GM19023 (cell line): ENCODE measurements around the gene CLNS1A.
"Not testable (repeated sequence)": the region's sequence is repeated elsewhere in the genome, so short reads cannot be mapped to it uniquely, and the experiment has no call there.

Experiments
- ATAC-seq: cut with Tn5 transposase; IDR thresholded peaks from one replicate; pipeline ENCODE4 v1.9.1; 2021; ENCODE audit warnings: mild to moderate bottlenecking, moderate library complexity; ENCODE audit not compliant: unreplicated experiment

Gene CLNS1A, protein sequence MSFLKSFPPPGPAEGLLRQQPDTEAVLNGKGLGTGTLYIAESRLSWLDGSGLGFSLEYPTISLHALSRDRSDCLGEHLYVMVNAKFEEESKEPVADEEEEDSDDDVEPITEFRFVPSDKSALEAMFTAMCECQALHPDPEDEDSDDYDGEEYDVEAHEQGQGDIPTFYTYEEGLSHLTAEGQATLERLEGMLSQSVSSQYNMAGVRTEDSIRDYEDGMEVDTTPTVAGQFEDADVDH

DNA sequence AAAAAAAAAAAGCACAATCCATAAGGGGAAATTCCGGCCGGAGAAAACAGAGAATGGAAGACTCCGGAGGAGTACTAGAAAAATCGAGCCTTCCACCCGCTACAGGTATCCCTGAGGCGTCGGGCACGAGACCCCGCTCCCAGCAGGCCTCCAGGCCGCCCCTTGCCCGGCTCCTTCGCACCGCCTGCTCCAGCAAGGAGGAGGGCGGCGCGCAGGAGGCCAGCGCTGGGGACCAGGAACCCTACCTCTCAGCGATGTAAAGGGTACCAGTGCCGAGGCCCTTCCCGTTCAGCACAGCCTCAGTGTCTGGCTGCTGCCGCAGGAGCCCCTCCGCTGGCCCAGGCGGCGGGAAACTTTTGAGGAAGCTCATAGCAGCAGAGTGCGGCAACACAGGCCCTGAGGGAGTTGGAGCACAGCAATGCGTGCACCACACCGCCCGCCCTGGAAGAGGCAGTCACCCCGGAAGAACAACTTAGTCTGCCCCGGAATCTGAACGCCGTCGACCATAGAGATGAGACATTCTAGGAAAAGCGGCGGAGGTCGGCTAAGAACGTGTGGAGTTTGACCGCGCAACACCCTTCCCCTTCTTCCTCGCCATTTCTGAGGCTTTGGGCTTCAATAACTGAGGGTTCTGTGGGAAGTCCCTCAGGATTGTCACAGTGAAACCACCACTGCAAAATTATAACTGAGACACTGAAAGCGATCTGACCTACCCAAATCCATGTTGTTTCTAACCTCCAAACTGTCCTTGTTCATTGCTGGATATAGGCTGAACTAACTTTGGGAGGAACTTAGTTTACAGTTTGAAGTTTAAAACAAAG, at the start of gene CLNS1A:
TSS of gene CLNS1A (minus strand) at position 450 of the 821 bp plus-strand sequence. CDS start at position 370, 80 bp downstream.
- peak; percentile 96 for ATAC-seq

DNA sequence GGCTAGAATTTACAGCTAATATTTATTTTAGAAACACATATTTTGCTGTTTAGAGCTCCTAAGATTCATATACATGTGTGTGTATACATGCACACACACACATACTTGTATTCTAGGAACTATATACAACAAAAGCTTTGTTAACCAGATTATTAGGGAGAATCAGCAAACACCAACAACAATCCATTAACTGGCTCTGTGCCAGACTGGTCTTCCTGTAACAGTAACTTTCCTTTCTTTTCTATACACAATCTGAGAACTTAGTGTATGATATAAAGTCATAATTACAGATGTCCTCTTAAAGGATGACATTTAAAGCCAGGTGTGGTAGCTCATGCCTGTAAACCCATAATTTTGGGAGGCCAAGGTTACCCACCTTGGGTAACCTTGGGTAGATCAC, 49.5 kb upstream of the CLNS1A start:
- no peak for ATAC-seq

DNA sequence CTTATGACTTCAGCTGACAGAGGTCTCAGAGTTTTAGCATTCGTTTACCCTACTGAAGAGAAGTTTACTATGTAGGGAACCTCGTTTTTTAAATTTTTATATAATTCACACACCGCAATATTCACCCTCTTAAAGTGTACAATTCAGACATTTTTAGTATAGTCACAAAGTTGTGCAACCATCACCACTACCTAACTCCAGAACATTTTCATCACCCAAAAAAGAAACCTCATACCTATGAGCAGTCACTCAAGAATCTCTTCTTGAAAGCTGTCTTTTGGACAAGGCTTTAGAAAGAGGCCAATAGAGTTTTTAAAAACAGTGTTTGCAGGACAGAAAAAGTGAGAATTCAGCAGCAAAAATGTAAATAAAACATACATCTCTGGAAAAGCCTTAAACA, 39.5 kb upstream of the CLNS1A start:
- no peak for ATAC-seq

DNA sequence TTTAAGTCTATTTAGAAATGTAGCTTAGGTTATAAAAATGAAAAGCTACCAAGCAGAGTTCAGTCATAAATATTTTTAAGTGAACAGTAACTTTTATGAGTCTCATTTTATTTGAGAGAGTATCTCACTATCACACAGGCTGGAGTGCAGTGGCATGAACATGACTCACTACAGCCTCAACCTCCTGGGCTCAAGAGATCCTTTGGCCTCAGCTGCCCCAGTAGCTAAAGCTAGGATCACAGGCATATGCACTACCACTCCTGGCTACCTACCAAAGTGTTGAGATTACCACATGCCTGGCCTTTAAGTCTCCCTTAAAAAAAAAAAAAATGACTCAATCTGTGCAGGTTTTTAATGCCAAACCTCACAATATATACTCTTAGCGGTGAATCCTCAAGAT, 34.7 kb upstream of the CLNS1A start:
- ATAC-seq = no peak

DNA sequence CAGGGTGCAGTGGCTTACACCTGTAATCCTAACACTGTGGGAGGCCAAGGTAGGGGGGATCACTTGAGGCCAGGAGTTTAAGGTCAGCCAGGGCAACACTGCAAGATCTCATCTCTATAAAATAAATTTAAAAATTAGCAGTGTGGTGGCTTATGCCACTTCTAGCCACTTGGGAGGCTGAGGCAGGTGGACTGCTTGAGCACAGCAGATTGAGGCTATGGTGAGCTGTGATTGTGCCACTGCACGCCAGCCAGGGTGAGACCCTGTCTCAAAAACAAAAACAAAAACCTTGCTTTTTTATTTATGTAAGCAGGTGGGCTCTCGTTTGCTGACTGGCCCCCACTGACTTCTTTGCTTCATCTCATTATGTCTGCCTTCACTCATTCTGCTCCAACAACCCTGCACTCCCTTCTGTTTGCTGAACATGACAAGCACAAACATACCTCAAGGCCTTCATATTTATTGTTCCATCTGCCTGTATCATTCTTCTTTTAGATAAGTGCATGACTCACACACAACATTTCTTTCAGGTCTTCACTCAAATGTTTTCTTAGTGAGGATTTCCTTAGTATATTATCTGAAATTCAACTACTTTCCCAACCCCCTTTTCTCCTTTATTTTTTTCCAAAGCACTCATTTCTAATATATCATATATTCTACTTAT, 32.4 kb upstream of the CLNS1A start:
- ATAC-seq = no peak

DNA sequence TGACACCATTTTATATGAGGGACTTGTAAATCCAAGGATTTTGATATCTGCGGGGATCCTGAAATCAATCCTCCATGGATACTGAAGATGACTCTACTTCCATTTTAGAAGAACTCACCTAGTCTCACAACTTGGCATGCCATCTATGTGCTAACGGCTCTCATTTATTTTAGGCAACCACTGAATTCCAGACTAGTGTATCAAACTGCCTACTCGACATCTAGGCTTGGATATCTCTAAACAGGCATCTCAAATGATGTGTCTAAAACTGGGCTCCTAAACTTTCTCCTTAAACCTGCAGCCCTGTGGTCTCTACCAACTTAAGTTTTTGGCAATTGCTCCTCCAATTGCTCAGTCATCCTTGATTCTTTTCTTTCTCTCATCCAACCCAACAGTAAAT, 31.2 kb upstream of the CLNS1A start:
- ATAC-seq = no peak

DNA sequence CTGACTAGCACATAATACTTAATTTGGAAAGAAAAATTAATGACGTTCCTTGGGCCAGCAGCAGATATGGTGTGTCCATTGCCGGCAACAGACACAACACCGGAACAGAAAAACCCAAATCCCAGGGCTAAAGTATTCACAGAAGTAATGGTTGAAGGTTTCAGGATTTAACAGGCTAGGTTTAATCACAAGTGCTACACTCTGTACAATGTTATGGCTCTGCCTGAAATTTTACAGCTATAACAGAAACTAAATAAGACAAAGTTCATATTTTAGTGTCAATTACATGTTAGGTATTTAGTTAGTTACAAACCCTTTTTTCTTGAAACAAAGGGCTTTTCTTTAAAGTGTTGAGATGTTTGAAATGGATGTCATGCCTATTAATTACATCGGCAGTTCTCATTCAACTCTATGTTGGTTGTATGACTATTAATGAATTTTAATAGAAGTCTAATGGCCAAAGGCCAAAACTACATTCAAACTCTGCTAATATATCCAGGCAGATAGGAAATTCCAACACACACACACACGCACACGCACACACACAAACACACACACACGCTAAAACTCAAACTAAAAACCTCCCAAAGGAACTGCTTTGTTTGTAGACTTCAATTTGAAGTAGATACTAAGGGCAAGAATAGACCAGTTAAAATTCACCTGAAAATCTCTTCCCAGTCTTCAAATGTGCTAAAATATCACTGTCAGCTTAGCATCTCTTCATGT, 27.8 kb upstream of the CLNS1A start:
- ATAC-seq = no peak

DNA sequence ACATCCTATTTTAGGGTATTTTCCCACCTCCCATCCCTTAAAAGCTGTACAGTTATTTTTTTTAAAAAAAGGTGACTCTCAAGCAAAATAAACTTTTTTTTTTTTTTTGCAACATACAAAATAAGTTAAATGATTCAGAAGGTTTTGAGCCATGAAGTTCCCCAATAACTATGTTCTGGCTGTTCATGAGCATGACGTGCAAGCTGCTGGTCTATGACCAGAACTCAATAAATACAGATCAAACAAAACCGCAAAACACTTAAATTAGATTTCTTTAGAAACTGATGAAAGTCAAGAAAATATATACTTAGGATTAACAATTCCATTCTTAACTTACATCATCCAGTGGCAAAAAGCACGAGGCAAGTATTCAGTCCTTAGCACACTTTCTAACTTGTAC, 24.1 kb upstream of the CLNS1A start:
- no peak for ATAC-seq

DNA sequence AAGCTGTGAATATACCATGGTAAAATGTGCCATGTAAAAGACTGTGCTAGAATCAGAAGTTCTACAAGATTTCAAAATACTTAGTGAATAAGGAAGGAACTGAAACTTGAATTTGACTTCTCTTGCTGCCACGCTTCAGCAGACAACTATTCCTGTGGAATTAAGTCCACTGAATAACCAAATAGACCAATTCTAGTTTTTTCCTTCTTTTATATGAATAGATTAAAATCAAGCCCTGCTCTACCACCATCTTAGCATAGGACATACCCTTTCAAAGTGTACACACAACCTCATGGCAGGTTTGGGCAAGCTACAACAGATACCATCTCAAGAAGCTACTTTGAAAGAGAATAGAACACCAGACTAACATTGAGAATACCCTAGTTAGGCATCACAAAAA, 23.4 kb upstream of the CLNS1A start:
- ATAC-seq = no peak

DNA sequence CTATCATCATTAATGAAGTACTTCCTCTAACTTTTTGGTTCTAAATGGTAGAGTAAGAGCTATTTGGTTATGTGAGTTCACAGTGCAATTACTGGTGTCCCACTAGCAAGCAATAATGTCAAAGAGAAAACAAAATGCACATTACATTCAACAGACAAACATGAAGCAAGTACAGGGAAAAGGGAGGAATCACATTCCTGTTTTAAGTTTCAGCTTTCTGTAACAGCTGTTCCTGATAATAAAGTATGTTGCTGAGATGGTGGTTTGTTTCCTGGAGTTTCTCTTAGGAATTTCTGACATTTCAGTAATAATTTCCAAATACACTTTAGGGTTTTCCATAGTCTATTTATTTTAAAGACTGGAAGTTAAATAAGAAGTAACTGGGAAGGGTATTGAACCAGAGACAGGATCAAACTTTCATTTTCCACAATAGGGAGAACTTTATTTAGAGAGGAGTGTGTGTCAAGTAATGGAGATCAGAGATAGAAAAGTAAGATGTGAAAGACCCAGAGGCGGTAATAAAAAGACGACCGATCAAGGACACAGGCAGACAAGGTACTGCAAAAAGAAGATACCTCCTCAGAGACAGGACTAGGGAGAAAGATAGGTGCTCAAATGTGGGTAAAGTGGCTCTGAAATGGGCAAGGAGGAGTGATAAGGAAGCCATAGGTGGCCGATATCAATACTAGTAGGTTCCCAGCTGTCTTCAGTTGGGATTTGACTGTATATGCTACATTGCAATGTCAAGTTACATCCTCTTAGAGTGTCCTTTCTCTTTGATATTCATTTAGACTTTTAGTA, 20.8 kb upstream of the CLNS1A start:
- no peak for ATAC-seq

DNA sequence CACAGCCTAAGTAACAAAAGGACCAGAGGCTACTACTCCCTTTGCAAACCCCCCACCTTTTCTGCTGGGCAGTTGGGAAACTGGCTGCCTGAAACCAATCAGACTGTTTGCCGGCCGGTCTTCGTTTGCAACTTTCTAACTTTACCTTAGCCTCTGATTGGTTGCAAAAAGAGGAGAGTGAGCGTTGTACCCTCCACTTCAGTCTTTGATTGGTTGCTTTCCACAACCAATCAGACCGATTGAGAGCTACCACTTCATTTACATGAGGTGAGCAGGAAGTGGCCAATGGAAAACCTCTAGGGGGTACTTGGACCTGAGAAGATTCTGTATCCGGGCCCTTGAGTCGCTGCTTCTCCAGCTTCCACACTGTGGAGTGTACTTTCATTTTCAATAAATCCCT, 18.8 kb upstream of the CLNS1A start:
- no peak for ATAC-seq

DNA sequence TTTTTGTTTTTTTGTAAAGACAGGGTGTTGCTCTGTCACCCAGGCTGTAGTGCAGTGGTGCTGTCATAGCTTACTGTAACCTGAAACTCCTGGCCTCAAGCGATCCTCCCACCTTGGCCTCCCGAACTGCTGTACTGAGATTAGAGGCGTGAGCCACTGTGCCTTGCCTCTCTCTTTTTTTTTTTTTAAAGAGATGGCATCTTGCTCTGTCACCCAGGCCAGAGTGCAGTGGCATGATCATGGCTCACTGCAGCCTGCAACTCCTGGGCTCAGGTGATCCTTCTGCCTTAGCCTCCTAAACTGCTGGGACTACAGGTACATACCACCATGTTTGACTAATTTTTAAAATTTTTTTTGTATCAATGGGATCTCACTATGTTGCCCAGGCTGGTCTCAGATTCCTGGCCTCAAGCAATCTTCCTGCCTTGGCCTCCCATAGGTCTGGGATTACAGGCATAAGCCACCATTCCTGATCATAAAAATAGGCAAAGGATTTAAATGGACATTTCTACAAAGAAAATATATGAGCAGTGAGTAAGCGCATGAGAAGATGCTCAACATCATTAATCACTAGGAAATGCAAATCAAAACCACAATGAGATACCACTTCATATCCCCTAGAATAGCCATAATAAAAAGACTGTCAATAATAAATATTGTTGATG, 17.3 kb upstream of the CLNS1A start:
- ATAC-seq = no peak

DNA sequence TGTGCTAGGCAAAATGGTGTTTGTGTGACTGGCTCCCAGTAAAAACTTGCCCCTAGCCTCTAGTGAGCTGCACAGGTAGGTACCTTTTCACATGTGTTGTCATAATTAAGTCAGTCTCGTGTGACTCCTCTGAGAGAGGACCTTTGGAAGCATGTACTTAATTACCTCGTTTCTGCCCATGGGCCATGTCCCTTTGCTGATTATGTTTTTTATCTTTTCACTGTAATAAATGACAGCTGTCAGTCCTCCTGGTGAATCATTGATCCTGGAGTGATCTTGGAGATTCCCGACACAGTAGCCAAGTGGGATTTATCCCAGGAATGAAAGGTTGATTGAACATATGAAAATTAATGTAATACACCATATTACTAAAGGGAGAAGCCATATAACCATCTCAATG, 12.5 kb upstream of the CLNS1A start:
- no peak for ATAC-seq

DNA sequence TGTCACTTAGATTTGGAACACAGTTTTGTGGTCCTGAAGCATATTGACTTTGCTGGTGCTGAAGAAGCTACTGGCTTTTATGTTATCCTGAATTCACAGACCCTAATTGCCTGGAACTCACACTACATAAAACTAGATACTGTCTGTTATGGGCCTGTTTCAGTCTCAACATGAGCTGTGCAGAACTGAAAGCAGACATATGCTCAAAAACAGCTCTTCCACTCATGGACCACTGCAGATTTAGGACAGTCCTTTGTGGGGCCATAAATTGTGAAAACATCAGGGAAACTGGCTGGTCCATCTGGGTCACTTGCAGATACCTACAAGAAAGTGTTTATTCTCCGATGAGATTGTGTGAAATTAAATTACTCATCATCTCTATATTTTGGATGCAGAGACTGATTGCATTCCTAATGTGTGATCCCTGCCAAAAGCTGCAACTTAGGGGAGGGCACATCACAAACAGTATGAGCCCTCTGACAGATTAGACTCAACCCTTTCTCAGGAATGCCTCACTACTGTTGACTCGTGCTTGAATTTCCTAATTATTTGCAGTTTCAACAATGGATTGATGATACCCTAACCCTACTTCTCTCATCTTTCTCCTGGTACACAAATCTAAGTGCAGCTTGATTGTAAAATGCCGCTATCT, 10.2 kb upstream of the CLNS1A start:
- ATAC-seq = no peak

DNA sequence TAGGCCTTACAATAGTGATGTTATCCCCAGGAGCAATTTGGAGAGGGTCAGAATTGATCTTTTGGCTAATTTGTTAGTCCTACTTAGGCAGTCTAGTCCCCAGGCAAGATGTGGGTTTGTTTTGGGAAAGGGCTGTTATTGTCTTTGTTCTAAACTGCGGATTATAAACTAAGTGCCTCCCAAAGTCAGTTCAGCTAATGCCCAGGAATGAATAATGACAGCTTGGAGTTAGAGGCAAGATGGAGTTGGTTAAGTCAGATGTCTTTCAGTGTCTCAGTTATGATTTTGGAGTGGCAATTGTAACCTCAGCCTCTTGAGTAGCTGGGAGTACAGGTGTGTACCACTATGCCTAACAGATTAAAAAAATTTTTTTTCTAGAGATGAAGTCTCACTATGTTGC, 7.3 kb upstream of the CLNS1A start:
- ATAC-seq = no peak

DNA sequence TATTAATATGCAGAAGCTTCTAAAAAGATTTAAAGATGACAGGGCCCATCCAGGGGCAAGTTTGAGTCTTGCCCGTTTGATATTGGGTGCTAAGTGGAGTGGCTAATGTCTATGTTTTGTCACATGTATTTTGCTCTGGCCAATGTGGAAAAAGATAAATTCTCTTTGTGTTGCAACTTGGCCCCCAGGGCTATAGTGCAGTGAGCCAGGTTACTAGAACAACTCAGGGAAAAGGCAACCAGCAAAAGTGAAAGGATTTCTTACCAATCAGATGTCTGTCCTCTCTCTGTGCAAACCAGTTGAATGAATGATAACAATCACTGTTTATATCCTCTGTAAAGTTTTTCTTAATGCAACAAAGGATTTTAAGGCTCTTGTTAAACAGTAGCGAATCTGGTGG, 4.6 kb upstream of the CLNS1A start:
- no peak for ATAC-seq

DNA sequence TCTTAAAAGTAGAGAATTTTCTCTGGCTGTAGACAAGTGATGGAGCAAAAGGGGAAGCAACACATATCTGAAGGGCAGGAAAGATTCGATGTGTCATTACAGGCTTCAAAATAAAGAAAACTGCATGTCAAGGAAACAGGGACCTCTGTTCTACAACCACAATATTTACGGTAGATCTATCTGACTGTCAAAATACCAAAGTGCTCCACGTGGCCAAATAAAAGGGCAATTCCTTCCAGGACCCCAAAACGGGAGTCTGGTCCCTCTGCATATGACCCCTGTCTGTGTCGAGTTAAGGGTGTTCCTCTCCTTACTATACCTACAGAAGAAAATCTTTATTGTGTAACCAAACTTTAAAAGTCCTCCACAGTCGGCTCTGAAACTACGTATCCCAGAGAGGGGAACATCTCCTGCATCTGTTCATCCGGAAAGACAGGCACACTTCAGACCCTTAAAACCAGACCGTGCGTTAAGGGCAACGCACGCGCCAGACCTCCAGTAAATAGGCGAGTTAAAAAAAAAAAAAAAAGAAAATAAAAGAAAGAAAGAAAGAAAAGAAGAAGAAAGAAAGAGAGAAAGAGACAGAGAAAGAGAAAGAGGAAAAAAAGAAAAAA, 756 bp downstream of the CLNS1A start:
- ATAC-seq = no peak

DNA sequence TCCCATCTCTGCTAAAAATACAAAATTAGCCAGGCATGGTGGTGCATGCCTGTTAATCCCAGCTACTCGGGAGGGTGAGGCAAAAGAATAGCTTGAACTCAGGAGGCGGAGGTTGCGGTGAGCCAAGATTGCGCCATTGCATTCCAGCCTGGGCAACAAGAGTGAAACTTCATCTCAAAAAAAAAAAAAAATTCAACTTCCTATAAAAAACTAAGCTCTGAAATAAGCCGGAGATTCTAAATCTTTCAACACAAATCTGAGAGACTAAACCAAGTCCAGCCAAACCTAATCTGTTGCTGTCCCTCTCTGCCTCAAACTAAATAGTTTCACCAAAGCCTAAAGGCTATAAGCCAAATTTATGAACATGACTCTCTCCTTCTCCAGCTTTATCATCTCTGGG, 3.7 kb downstream of the CLNS1A start:
- ATAC-seq = not testable (repeated sequence)

DNA sequence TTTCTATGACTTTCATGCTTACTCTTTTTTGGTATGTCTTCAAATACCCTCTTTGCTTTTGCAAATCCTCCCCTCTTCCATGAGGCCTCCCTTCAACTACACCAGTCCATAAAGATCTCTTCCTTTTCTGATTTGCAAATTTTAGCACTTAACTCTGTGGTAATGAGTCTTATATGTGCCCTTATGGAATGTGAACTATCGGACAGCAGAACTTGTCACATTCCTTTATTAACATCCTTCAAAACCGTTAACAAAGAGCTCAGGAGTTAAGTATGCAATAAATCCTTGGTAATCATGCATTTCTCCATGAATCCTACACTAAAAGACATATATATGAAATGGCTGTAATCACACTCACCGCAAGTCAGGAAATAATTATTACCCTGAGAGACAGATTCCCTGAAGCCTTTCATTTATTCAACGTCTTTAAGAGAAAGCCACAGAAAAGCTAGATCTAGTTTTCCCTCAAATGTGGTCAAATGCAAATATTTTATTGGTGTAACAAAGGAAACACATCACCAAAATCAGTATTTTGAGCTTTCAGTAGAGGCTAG, 7.4 kb downstream of the CLNS1A start:
- ATAC-seq = no peak
